Ovary (tissue), 9 donors: ENCODE results near the gene C16orf92. TPM values are rescaled to one million over a fixed set of nuclear protein-coding genes. Genes with fewer than 3 reads are reported as not detected.

Source experiments
- DNase-seq, 5 donors: peaks; one replicate each; pipeline ENCODE4 v3.0.0-alpha.2; 2019 to 2020
- H3K27ac ChIP-seq, 2 donors: fragments of 200-600 bp; one replicate each; pipeline versions ENCODE4 v1.5.1 to v1.8.0; 2019 to 2022
- H3K27me3 ChIP-seq: fragments of 200-600 bp; one replicate; pipeline ENCODE4 v1.8.0; 2022
- H3K36me3 ChIP-seq: fragments of 200-600 bp; sonication (generic); one replicate; pipeline ENCODE4 v1.5.1; 2019
- H3K4me1 ChIP-seq: one replicate; pipeline ENCODE4 v1.8.1; 2013; ENCODE audit warnings: mild to moderate bottlenecking, moderate library complexity; ENCODE audit not compliant: insufficient read depth
- H3K4me3 ChIP-seq: fragments of 200-600 bp; sonication (generic); one replicate; pipeline ENCODE4 v1.5.1; 2017
- H3K9me3 ChIP-seq, 2 donors: fragments of 200-600 bp in 1 of 2; sonication (generic) in 1 of 2; one replicate each; pipeline versions ENCODE4 v1.5.1 to v1.8.1; 2013 to 2019; ENCODE audit warnings: mild to moderate bottlenecking in 1 of 2, moderate library complexity in 1 of 2
- CTCF ChIP-seq, 3 donors: fragments of 450-650 bp in 2 of 3; fragments of 200-600 bp in 1 of 3; IDR thresholded peaks; one replicate each; pipeline versions ENCODE4 v1.5.1 to v1.8.0; 2016 to 2022; ENCODE audit warnings: antibody characterized with exemption in 3 of 3, mild to moderate bottlenecking in 1 of 3
- EP300 ChIP-seq: sonication (generic); formaldehyde crosslinking; IDR thresholded peaks from one replicate; pipeline ENCODE4 v1.6.1; 2017; ENCODE audit warnings: antibody characterized with exemption
- POLR2A ChIP-seq: fragments of 450-650 bp; IDR thresholded peaks from one replicate; pipeline ENCODE4 v1.6.1; 2017; ENCODE audit warnings: antibody characterized with exemption, mild to moderate bottlenecking, moderate library complexity
- WGBS, 3 donors: extraction: QIAGEN DNeasy Blood & Tissue Kit in 1 of 3; methylation state at CpG; one replicate each; pipeline versions ENCODE4 v1.1.5 to v1.1.7; 2013 to 2017; 5-methylcytosine and 5-hydroxymethylcytosine counted together
- intact Hi-C, 4 donors: fragments of 100-400 bp; cut with DNase I; formaldehyde crosslinking; loops; one replicate each; pipeline versions ENCODE4 v1.11.0 to v1.15.1; 2022 to 2023
- polyA plus RNA-seq, 2 donors: library from polyadenylated mRNA; stranded (reverse); fragments of 200-250 nt in 1 of 2; fragments of 350-450 nt in 1 of 2; fragmentation: Illumina TruSeq in 1 of 2; extraction: RNeasy Lipid Tissue Mini Kit (QIAGEN cat#74804) in 1 of 2; gene quantifications; one replicate each; pipeline ENCODE4 v1.2.3, GENCODE V29; 2013 to 2014
- total RNA-seq, 7 donors: library from RNA; depleted of rRNA in 2 of 7; stranded (reverse); fragments of >200 nt in 2 of 7; fragmentation: NEBNext Ultra II Directional in 3 of 7; extraction: Animal tissue kit (Norgen Biotek cat#: 25700) in 3 of 7; gene quantifications; one replicate each; pipeline versions ENCODE4 v1.1.0 to v1.2.4, GENCODE V29; 2016 to 2023
- donor health status: DM: no; HTN: no; CAD: no; lungs with moderate emphysema.
- donor health status: DM: no; HTN: no; CAD: no.
- donor health status: Bipolar disorder and iron deficiency.
- donor health status: DM: yes; HTN: yes; CAD: no.
- donor health status: DM: no; HTN: no; CAD: no.
- donor health status: DM: yes; HTN: yes; CAD: no.

The C16orf92 gene
- total and polyA plus RNA-seq, 9 donors: not detected

DNA sequence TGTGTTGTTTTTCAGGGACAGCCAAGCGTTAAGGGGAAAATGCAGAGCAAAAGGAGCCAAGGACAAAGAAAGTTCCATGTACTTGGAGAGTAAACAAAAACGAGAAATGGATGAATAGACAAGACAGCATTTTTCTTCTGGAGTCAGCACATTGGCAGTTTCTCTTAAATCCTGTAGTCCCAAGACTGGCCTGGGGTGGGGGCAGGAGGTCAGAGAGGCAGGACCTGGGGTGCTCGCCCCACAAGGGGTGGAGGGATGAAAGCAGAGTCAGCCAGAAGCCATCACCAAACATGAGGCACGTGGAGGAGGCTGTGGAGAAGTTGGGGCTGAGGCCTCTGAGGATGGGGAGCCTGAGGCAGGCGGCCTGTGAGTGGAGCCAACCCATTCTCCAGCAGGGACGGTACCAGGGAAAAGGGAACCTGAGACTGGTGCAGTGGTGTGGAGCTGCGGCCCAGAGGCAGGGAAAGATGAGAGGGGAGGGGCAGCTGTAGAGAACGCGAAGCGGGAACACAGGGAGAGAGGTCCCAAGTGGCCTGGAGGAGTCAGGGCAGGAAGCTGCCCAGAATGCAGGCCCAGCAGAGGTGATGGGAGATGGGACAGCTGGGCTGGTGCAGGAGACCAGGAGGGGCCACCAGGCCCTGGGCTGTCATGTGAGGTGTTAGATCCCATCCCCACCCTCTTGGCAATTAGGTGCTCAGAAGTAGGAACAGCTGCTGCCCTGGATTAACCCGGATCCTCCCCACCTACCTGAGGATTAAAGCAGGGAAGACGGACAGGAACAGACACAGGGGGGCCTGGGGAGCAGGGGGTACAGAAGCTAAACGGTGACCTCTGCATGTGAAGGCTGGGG, 4.8 kb downstream of the C16orf92 start:
- Histone ChIP-seq H3K27me3 (peaks cover 3% of the 10 kb centered on the region), H3K9me3 (no peaks in the 10 kb centered on the region), H3K4me1 (no peaks in the 10 kb centered on the region), H3K4me3 (no peak overlapping the region), H3K36me3 (no peaks in the 10 kb centered on the region), H3K27ac (no peak overlapping the region)
- 35 to 40% (median 39%) methylated on average over 12 to 13 of the region's 13 CpGs for WGBS, 3 donors
- intact Hi-C loops: loop anchor here in 3 of 4 donors (10.0 kb wide), 2 partner anchors 303 to 333 kb away; no protein-coding TSS in a partner anchor
- TF ChIP-seq POLR2A: no peak
- TF ChIP-seq EP300: no peak
- no peak for TF ChIP-seq CTCF (IDR thresholded peaks at IDR 0.05)
- DNase-seq: no peak

- peak in 2 of 5 donors; percentile 39 to 50 for DNase-seq
- no peak for TF ChIP-seq CTCF (IDR thresholded peaks at IDR 0.05)
- TF ChIP-seq POLR2A: no peak
- no peak for TF ChIP-seq EP300
- H3K36me3 ChIP-seq: no peaks in the 10 kb centered on the region
- no peaks in the 10 kb centered on the region for H3K4me1 ChIP-seq
- WGBS, 3 donors: 8 to 14% (median 12%) methylated on average over 18 of the region's 18 CpGs
- intact Hi-C loops: loop anchor here in 3 of 4 donors (10.0 kb wide), 2 partner anchors 304 to 334 kb away; no protein-coding TSS in a partner anchor
- no peaks in the 10 kb centered on the region for H3K9me3 ChIP-seq
- no peak overlapping the region for H3K27ac ChIP-seq
- H3K4me3 ChIP-seq: no peak overlapping the region
- peaks cover 3% of the 10 kb centered on the region for H3K27me3 ChIP-seq
Measured at GRCh38 chr16:30028438-30029076, 5.6 kb downstream of the C16orf92 start.

- H3K36me3 ChIP-seq: no peaks in the 10 kb centered on the region
- H3K9me3 ChIP-seq: no peaks in the 10 kb centered on the region
- H3K4me3 ChIP-seq: no peak overlapping the region
- DNase-seq: no peak
- WGBS, 3 donors: 36 to 44% (median 38%) methylated on average over 21 to 23 of the region's 23 CpGs
- H3K4me1 ChIP-seq: no peaks in the 10 kb centered on the region
- no peak overlapping the region for H3K27ac ChIP-seq
- peaks cover 3% of the 10 kb centered on the region for H3K27me3 ChIP-seq
- TF ChIP-seq EP300 (no peak), CTCF (IDR thresholded peaks at IDR 0.05) (no peak), POLR2A (no peak)
- intact Hi-C loops: loop anchor here in 1 of 4 donors (10.0 kb wide), 1 partner anchor 335 kb away; no protein-coding TSS in a partner anchor
Measured at GRCh38 chr16:30030011-30030685, 7.2 kb downstream of the C16orf92 start.

DNA sequence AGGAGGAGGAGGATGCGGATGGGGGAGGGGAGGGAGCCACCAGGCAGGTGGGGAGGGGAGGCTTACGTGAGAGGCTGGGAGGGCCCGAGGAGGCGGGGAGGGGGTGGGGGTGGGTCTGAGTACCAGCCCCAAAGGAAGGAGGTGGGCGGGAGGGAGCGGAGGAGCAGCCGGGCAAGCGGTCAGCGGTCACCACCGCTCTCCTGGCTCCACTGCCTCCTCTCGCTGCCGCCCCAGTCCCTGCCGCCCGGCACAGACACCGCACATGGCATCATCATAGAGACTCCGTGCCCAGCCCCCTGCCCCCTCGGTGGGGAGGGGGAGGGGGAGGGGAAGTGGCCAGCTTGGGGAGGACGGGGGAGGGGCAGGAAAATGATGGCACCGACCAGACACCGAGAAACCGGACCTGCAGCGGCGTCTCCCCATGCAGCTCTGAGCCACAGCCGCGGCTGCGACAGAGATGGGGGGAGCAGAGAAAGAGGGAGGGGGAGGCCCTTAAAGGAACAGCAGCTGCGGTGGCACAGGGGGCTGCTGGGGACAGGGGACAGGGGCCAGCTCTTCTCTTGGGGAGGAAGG, 7.9 kb downstream of the C16orf92 start, which contains the start of gene TLCD3B:
TSS of gene TLCD3B (minus strand) at position 431 of the 573 bp plus-strand sequence. CDS start 744 bp downstream, outside the sequence.
- TF ChIP-seq POLR2A (no peak), CTCF (IDR thresholded peaks at IDR 0.05) (no peak), EP300 (no peak)
- Histone ChIP-seq H3K27me3 (peaks cover 3% of the 10 kb centered on the region), H3K4me1 (no peaks in the 10 kb centered on the region), H3K27ac (no peak within 1 kb of the TSS), H3K9me3 (no peaks in the 10 kb centered on the region), H3K4me3 (no peak within 1 kb of the TSS), H3K36me3 (no peaks in the 10 kb centered on the region)
- no peak for DNase-seq
- 2 to 3% (median 2%) methylated on average over 25 to 27 of the region's 27 CpGs for WGBS, 3 donors
- intact Hi-C loops: loop anchor here in 1 of 4 donors (10.0 kb wide), 1 partner anchor 336 kb away; no protein-coding TSS in a partner anchor
